ENCODE results near the gene ELP4. TPM values are rescaled to one million over a fixed set of nuclear protein-coding genes. Genes with fewer than 3 reads are reported as not detected.

Gene ELP4
- total and polyA plus RNA-seq, 2 experiments from 2014 or later, result 16.6 to 28.7 TPM

- Histone ChIP-seq H3K4me3 (no peak overlapping the region), H3K27ac (no peak overlapping the region), H3K9me3 (ENCODE audit: low read depth) (no peaks in the 10 kb centered on the region), H3K4me1 (ENCODE audit: low read depth) (no peaks in the 10 kb centered on the region), H3K27me3 (peaks cover 100% of the 10 kb centered on the region), H3K36me3 (no peaks in the 10 kb centered on the region)
- TF ChIP-seq CTCF (IDR thresholded peaks at IDR 0.05; ENCODE audit: low read depth, low read length), result no peak
- no peak for DNase-seq (ENCODE audit: low read depth in 1 of 2, low spot score in 1 of 2)
Measured at GRCh38 chr11:31821766-31822165, 312.2 kb downstream of the ELP4 start.

DNA sequence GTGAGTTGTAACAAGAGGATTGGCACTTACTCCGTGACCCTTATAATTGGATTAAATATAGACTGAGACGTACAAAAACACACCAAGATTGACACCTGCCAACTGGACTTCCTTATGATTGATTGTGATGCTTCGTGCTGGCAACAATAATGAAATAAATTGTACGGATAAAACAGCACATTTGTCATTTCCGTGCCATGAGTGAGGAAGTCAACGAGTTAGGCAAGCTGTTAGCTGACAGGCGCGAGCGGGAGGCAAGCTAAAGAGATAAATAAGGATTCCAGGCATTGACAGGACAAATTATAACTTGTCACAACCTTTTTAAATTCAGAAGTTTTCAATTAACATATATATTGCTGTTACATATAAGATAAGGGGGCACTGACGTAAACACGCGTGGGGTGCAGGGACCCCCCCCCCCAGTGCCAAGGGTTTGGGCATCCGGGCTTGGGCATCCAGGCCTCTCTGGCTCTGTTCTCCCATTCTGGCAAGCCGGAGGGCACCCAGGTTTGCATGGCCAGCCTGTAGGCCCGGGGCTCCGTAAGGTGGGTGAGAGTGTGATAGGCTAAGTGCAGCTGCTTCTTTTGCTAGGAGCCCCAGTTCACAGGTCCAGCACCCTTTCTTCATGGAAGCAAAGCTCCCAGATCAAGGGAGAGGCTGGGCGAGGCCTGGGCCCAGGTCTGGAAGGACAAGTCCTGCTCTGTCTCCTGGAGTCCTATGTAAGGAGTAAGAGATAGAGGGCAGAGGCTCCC lies 312.8 kb downstream of the ELP4 start:
- no peak overlapping the region for H3K4me3 ChIP-seq
- no peaks in the 10 kb centered on the region for H3K9me3 ChIP-seq (ENCODE audit: low read depth)
- no peaks in the 10 kb centered on the region for H3K4me1 ChIP-seq (ENCODE audit: low read depth)
- no peak for TF ChIP-seq CTCF (IDR thresholded peaks at IDR 0.05; ENCODE audit: low read depth, low read length)
- H3K36me3 ChIP-seq, result no peaks in the 10 kb centered on the region
- H3K27me3 ChIP-seq, result peaks cover 100% of the 10 kb centered on the region
- DNase-seq (ENCODE audit: low read depth in 1 of 2, low spot score in 1 of 2), result no peak
- H3K27ac ChIP-seq, result no peak overlapping the region

- H3K9me3 ChIP-seq (ENCODE audit: low read depth), result no peaks in the 10 kb centered on the region
- no peak overlapping the region for H3K27ac ChIP-seq
- no peak overlapping the region for H3K4me3 ChIP-seq
- TF ChIP-seq CTCF (IDR thresholded peaks at IDR 0.05; ENCODE audit: low read depth, low read length), result no peak
- H3K36me3 ChIP-seq, result no peaks in the 10 kb centered on the region
- H3K4me1 ChIP-seq (ENCODE audit: low read depth), result no peaks in the 10 kb centered on the region
- H3K27me3 ChIP-seq, result peaks cover 100% of the 10 kb centered on the region
- no peak for DNase-seq (ENCODE audit: low read depth in 1 of 2, low spot score in 1 of 2)
Measured at GRCh38 chr11:31822927-31823643, 313.5 kb downstream of the ELP4 start.

DNA sequence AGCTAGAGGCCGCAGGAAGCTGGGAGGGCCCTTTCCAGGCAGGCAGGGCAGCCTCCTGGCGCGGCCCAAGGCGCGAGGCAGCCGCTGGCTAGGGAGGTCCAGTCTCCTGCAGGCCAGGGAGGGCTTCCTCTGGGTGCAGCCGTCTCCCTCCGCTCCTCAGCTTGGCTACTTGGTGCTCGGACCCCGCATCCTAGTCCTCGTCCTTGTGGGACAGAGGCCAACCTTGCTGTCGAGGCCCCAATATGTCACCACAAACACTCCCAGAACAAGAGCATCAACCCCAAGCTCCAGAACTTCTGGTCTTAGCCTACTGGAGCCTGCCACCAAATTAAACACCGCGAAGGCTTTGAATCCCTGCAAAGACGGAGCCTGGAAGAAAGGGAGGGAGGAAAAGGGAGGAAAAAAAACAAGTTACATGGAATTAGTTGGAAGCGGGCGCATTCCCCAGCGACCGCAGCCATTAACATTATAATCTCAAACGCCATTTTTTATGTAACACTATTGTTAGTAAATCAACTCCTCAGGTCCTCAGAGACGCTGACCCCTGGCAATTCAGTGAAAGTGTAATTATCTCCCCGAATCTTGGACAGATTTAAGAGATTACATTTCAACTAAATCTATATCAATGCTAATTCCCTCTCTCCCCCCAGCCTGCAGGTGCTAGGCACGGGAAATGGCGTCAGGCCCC lies 314.2 kb downstream of the ELP4 start:
- no peak overlapping the region for H3K27ac ChIP-seq
- H3K27me3 ChIP-seq, result peaks cover 100% of the 10 kb centered on the region
- H3K4me1 ChIP-seq (ENCODE audit: low read depth), result no peaks in the 10 kb centered on the region
- DNase-seq (ENCODE audit: low read depth in 1 of 2, low spot score in 1 of 2), result no peak
- H3K36me3 ChIP-seq, result no peaks in the 10 kb centered on the region
- H3K4me3 ChIP-seq, result no peak overlapping the region
- no peaks in the 10 kb centered on the region for H3K9me3 ChIP-seq (ENCODE audit: low read depth)
- no peak for TF ChIP-seq CTCF (IDR thresholded peaks at IDR 0.05; ENCODE audit: low read depth, low read length)

DNA sequence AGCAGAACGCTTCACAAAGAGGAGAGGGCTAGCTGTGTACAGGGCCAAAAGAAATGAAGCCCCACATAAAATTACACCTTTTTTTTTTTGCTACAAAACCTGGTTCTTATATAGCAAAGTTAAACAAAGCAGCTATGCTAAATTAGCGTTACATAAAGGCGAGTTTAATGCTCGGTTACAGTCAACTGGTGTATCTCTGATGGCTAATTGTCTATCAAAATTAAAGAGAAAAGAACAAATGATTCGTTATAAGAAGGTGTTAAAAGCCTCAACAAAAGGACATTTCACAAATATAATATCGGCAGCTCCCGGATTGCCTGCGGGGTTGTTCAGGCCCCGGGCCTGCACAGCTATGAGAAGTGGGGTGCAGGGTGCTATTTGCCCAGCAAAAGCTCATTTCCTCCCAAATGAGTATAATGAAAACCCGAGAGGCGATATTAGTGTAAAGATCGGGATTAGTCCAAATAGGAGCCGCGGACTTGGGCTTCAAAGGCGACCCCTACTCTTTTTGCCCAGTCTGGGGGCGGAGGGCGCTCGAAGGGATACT lies 314.8 kb downstream of the ELP4 start:
- H3K36me3 ChIP-seq, result no peaks in the 10 kb centered on the region
- no peak for DNase-seq (ENCODE audit: low read depth in 1 of 2, low spot score in 1 of 2)
- no peaks in the 10 kb centered on the region for H3K4me1 ChIP-seq (ENCODE audit: low read depth)
- no peak overlapping the region for H3K27ac ChIP-seq
- no peak for TF ChIP-seq CTCF (IDR thresholded peaks at IDR 0.05; ENCODE audit: low read depth, low read length)
- no peaks in the 10 kb centered on the region for H3K9me3 ChIP-seq (ENCODE audit: low read depth)
- H3K4me3 ChIP-seq, result no peak overlapping the region
- H3K27me3 ChIP-seq, result peaks cover 100% of the 10 kb centered on the region

All from cardiac muscle cell (in vitro differentiated cells and primary cell).